GM13977 (cell line): ENCODE results near the gene RALA.
"Not testable (repeated sequence)": the region's sequence is repeated elsewhere in the genome, so short reads cannot be mapped to it uniquely, and the experiment has no call there.

ENCODE experiments used
- DNase-seq: peaks from one replicate; pipeline ENCODE4 v3.0.0; 2012; ENCODE audit warnings: low spot score
- CTCF ChIP-seq: IDR thresholded peaks from 2 replicates; pipeline ENCODE4 v1.5.1; 2012; ENCODE audit warnings: mild to moderate bottlenecking, control low read depth; ENCODE audit not compliant: insufficient read depth; ENCODE audit errors: extremely low read depth, missing control alignments
- in situ Hi-C: fragments of 300-500 bp; cut with MboI; formaldehyde crosslinking; loops from one replicate; pipeline ENCODE4 v1.12.0; 2022; ENCODE audit warnings: low sequenced_read_pairs, low pct_unique_long_range_greater_than_20kb, mixed read lengths, inconsistent platforms; ENCODE audit not compliant: unreplicated experiment

Gene RALA

GRCh38 chr7:39744620-39745019, 121.2 kb downstream of the RALA start:
- in situ Hi-C loops, result loop anchor here (5.0 kb wide), 1 partner anchor 162 kb away; no protein-coding TSS in a partner anchor
- DNase-seq, result no peak
- TF ChIP-seq CTCF, result no peak

GRCh38 chr7:39745320-39745719, 121.9 kb downstream of the RALA start:
- no peak for DNase-seq
- in situ Hi-C loops, result loop anchor here (5.0 kb wide), 1 partner anchor 163 kb away; no protein-coding TSS in a partner anchor
- no peak for TF ChIP-seq CTCF

- peak; percentile 73 for DNase-seq
- in situ Hi-C loops, result loop anchor here (5.0 kb wide), 1 partner anchor 164 kb away; no protein-coding TSS in a partner anchor
- peak; percentile 86 for TF ChIP-seq CTCF
Measured at GRCh38 chr7:39746103-39746819, 122.9 kb downstream of the RALA start.

- in situ Hi-C loops, result loop anchor here (5.0 kb wide), 1 partner anchor 167 kb away; no protein-coding TSS in a partner anchor
- DNase-seq, result no peak
- no peak for TF ChIP-seq CTCF
Measured at GRCh38 chr7:39749177-39749576, 125.8 kb downstream of the RALA start.

- in situ Hi-C loops, result loop anchor here (5.0 kb wide), 1 partner anchor 167 kb away; no protein-coding TSS in a partner anchor
- no peak for TF ChIP-seq CTCF
- DNase-seq, result no peak
Measured at GRCh38 chr7:39749717-39750116, 126.3 kb downstream of the RALA start.

- TF ChIP-seq CTCF, result no peak
- in situ Hi-C loops, result no loop called here
- DNase-seq, result no peak
Measured at GRCh38 chr7:39750253-39751077, 127.1 kb downstream of the RALA start.

GRCh38 chr7:39753237-39753636, 129.9 kb downstream of the RALA start:
- in situ Hi-C loops, DNase-seq: not testable (repeated sequence)
